ENCODE results near the gene TMEM131.
"Not testable (repeated sequence)": the region's sequence is repeated elsewhere in the genome, so short reads cannot be mapped to it uniquely, and the experiment has no call there.

TMEM131 gene

DNA sequence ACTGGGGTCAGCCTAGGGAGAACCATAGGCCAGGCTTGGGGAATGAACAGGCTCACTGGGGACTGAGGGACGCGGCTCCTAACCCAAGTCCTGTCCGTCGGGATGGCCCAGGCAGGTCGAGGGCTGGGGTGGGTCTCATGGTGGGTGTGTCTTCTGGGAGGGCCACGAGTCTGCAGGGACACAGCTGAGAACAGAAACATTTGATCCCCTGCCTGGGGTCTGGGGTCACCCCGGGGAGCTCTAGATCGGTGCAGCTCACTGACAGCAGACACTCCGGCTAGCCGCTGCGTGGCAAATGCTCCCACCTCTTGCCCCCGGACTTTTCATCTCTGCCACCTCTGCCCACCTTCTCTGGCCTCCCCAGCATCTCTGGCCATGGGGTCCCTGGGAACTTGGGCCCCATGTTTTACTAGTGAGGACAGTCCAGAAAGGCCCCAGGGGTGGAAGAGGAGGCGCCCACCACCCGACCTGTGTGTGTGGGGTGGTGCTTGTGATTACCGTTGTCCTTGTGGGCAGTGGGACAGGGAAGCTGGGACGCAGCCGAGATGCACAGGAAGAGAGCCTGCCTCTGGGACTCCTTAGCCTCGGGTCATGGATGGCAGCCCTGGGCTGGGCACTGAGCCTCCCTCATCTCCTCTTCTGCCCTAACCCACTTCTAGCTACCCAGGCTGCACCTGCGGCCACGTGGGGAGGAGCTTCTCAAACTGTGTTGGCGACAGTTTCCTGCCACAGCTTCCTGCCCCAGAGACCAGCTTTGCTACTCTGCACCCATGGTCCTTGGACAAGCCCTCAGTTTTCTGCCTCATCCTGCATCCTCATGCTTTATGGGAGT, 277.5 kb downstream of the TMEM131 start:
- no peak for FAIRE-seq

DNA sequence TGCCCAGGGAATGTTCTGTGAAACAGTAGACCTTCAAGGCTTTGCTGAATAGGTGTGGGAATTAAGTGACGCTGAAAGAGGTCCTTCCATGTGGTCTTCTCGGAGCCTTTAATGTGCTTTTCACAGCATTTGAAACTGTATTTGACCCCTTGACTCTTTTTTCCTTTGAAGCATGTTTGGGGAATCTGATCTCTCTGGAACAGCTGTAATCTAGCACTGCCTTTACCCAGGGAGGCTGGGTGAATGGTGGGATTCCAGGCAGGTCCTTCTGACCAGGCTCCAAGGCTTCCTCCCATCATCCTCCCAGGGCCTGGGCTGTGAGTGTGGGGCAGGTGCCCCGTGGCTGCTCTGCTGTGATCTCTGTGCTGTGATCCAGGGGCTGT, 278.1 kb downstream of the TMEM131 start:
- FAIRE-seq = no peak

DNA sequence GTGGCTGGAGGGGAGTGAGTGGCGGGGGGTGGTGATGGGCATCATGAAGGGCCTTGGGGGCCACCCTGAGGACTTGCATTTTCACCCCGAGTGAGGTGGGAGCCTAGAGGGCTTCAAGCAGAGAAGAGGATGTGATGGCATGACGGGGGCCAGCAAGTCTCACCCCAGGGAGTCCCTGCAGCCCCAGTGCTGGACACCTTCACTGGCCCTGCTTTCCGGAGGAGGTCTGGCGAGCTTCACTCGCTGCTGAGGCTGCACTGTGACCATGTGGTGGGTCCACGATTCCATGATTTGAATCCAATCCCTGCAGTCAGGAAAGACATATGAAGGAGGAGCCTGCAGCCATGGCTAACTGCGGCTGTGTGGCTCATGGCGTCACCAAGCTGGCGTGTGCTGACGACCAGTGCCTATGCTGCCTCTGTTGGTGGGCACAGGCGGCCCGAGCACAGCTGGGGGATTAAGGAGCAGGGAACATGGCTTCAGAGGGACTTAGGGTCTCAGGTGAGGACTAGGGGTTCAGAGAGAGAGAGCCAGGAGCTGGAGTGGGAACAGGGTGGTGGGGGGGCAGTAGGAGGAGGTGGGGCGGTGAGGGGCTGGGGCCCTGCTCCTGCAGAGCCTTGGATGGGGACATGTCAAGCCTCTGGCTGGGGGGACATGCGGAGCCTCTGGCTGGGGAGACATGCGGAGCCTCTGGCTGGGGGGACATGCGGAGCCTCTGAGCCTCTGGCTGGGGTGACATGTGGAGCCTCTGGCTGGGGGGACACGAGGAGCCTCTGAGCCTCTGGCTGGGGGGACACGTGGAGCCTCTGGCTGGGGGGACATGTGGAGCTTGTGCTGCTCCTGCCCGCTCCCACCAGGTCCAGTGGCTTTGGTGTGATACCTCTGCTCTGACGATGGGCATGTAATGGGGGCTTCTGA, 278.8 kb downstream of the TMEM131 start:
- FAIRE-seq = no peak

DNA sequence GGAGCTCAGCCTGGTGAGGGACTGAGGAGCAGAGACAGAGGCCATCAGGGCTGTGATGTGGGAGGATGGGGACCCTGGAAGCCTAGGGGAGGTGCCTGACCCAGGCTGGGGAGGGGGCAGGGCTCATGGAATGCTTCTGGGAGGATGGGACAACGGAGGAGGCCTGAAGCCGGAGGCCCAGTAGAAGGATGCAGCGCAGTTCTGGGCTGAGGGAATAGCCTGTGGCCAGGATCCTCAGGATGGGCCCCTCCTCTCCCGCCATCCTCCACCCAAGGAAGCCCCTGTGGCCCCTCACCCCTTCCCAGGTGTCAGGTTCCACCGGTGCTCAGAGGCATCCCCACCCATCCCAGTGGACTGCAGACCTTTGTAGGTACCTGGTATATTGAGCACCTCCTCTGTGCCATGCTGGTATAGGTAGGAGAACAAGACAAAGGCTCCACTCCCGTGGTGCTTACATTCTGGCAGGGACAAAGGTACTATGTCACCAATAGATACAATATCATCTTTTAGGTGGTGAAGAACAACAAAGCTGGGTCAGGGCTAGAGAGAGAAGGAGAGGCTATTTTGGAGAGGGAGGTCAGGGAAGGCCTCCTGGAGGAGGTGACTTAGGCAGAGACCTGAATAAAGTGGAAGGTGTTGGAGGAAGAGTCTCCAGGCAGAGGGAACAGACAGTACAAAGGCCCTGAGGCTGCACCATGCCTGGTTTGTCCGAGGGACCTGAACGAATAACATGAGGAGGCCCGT, 279.6 kb downstream of the TMEM131 start:
- no peak for FAIRE-seq

DNA sequence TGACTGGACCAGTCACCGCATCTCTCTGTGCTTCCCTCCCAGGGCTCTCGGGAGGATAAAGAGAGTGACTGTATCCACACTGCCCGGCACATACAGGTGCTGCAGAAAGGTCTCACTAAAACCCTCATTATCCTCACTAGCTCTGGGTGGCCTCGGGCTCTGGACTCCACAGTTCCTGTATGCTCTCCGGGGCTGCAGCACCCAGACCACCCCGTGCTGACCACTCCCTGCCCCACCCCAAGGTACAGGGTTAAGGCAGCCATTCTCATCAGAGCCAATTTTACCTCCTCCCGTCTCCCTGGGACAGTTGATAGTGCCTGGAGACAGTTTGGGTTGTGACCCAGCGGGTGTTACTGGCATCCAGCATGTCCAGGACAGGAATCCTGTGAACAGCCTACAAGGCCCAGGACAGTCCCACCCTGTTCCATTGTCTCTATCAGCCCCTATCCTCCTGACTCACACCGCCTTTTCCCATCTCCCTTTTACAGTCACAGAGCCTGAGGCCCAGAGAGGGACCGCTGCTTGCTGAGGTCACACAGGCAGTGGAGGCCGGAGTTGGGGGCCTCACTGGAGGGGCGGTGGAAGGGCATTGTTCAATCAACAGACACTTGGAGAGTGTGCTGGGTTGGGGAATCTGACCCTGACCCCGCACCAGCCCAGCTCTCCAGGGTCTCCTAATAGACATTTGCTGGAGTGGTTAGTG, 280.6 kb downstream of the TMEM131 start:
- no peak for FAIRE-seq

DNA sequence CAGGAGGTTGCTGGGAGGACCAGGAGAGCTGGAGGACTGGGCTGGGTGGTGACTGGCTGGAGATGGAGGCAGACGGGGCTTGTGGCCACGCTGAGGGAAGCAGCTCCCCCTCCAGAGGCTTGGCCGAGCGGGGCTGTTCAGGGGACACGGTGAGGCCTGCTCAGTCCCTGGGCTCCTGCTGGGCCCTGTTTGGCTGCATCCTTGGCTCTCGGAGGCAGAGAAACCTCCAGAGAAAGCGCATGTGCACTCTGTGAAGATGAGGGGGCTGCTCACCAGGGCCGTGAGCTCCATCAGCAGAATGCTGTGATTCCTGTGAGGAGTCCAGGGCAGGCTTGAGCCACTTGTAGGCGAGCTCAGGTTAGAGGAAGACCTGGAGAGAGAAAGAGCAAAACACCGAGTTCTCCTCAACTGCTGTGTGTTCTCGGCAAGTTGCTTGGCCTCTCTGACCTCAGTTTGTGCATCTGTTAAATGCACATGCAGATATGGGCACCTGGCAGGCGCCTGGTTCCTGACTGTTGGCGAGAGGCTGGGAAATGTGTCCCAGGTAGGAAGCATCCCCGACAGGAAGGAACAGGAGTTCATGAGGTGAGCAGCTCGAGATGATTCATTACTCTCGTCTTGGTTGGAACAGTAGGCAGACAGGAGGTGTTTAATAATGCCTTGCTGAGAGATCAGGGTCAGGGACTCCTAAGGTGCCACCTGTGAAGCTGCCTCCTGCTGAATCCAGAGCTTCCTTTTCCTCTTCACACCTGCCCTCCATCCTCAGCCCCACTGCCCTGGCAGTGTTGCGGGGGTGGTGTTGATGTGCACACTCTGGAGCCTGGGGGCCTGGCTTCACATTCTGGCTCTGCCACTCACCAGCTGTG, 281.4 kb downstream of the TMEM131 start:
- no peak for FAIRE-seq

DNA sequence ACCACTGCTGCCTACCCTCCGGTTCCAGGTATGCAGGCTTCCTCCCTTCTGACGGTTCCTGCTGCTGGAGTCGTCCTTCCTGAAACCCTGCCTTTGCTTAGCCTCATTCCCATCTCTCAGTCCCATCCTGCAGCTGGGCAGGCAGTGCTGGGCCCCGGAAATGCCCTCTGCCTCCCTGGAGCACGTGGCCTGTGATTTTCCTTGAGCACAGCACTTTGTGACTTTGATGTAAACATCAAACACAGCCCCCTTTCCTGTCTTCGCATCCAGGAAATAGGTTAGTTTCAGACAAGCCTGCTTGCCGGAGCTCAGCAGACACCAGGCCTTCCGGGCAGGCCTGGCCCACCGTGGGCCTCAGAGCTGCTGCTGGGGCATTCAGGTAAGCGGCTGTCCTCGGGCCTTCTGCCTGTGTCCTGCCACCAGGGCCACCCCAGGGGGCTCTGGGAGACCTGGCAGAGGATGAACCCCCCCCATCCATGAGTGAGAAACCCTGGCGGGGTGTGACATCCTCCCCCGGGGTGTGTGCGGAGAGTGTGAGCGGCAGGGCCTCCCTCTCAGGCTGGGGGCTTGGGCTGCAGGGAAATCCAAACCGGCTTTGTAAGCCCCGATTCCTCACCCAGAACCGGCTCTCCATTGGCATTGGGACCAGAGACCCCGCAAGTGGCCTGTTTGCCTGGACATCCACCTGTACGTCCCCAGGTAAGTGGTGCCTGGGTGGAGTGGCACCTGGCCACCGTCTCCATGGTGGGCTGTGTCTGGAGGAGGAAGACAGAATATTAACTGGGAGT, 282.3 kb downstream of the TMEM131 start, which contains the start of gene ZAP70:
ZAP70 (plus strand) TSS at position 281 of the 788 bp plus-strand sequence. CDS start 10,461 bp downstream, outside the sequence.
- FAIRE-seq = no peak

DNA sequence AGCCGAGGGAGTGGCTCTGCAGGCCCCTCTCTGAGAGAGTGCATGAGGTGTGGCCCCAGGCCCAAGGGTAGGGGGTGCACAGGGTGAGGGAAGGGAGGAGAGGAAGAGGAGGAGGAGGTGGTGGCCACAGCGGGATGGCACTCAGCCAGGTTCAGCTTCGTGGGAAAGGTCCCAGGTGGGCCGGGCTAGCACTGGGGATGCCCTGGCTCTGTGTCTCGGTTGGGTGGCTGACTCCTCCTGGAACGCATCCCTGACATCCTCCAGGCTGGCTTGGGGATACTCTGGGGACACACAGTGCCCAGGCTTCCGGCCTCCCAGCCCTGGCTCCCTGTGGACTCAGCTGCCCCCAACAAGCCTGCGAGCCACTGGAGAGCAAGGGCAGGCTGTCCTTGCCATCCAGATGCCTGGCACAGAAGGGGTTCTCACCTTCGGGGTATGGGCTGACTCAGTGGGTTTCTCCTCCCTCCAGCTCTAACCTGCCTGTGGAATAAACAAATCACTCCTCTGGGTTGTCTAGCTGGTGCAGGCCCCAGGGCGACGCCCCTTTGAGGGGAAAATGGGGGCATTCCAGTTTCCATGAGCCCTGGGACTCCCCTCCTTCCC, 283.0 kb downstream of the TMEM131 start:
- no peak for FAIRE-seq

DNA sequence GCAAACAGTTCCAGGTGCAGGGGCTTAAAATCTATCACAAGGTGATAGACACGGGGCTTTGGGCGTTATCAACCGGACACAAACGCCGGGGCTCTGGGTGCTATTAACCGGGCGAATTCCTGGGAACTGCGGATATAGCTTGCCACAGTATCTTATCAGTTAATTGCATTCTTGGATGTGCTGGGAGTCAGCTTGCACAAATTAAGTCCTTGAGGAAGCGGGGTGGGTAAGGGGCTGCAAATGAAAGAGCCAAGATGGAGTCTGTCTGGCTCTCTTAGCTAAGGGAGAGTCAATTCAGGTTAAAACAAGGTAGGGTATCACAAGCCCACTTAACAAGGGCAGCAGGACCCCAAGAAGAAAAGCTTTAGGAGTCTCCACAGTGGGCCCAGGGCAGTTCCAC, 283.6 kb downstream of the TMEM131 start:
- not testable (repeated sequence) for FAIRE-seq

DNA sequence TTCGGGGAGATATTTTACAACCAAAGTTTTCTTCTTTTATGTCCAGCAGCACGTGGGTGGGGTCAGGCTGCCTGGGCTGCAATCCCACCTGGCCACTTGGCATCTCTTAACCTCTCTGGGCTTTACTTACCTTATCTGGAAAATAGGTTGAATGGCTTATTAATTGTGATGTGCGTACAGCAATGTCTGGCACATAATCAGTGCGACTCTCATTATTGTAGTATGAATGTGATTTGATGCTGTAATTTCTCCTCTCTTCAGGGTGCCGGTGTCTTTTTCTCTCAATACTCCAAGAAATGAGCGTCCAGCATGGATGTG, 284.4 kb downstream of the TMEM131 start:
- no peak for FAIRE-seq

DNA sequence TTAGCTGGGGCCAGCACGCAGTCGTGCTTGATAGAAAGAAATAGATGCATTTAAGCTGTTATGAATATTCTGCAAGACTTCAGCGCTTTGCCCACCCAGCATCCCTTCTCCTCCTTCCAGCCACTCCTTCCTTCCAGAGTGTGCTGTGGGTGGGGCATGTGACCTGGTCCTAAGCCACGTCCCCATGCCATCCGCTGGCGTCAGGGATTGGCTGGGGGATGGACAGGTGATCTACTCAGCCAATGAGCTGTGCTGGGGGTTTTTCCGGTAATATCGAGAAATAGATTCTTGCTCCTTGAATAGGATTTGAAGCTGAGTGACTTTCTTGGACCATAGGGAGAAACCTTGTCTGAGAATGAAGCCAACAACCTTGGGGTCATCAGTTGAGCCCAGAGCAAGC, 287.1 kb downstream of the TMEM131 start:
- no peak for FAIRE-seq

DNA sequence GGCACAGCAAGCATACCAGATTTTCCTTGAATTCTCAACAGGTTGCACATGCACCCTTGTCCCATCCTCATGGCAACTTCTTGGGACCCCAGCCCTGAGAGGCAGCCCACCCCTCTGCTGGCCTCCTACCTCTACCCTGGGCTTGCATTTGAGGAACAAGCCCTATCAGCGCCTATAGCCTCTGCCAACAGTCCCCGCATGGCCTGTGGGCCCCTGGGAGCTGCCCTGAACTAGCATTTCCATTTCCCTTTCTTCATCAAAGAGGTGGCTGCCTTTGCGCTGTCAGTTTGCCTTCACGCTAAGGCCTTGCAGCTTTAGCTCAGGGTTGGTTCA, 287.7 kb downstream of the TMEM131 start:
- no peak for FAIRE-seq

DNA sequence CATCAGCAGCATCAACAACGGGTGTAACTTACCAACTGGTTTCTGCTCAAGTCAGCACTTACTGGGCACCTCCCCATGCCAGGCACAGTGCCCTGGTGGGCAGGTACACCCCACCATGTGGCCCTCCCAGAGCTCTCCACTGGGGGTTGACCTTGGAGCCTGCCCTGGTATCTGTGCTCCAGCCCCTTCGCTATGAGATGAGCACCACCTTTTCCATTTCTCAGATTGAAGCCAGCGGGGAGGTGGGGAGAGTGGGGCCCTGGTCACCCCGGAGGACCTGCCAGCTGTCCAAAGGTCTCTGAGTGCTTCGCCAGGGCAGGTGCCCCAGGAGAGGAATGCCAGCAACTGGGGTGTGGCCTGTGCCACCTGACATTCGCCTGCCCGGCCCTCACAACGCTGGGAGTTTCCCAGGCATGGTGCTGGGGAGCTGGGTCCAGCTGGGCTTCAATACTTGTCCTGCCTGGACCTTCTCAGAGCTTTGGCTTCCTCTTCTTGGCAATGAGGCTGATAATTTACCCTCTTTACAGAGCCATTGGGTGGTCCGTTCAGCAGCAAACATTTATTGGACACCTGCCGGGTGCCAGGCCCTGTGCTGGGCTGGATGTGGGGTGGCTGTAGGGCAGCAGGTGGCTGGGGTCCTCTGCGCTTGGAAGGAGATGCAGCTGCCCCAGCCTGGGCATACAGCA, 288.2 kb downstream of the TMEM131 start:
- no peak for FAIRE-seq

DNA sequence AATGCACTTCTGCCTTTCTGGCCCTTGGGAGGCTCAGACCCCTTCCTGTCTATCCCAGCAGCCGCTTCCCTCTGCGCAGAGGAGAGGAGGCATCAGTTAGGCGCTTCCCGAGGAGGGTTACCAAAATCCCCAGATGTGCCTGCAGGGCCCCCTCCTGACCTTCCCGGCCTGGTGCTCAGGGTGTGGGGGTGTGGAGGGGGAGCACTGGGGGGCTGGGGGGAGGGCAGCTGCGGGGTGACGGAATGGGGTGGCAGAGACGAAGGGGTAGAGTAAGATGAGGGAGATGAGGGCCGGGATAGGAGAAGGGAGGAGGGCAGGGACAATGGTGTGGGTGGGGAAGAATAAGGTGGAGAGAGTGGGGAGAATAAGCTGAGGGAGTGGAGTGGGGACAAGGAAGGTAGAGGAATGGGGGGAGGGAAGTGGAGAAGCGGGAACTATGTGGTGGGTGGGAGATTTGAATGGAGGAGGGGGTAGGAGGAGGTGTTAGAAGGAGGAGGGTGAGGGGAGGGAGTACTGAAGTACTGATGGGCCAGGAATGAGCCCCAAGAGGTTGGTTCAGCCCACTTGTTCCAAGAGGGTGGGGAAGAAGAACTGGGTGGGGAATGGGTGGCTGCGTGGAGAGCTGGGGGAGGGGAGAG, 288.9 kb downstream of the TMEM131 start:
- FAIRE-seq = no peak
